Endothelial cell of umbilical vein (primary cell): ENCODE data around the gene HSPA14. TPM values are rescaled to one million over a fixed set of nuclear protein-coding genes. Genes with fewer than 3 reads are reported as not detected.

Experiments
- BruUV-seq: library from RNA; stranded (reverse); fragments of 400-500 nt; replicated peaks from 2 replicates; lab custom pipeline; 2021; lab: Mats Ljungman, UMichigan
- CTCF ChIA-PET: fragments of 300-600, 350-600 bp; sonication (Branson Sonifier 250); formaldehyde crosslinking; loops from one replicate; lab custom pipeline; 2021; ENCODE audit warnings: antibody characterized with exemption, inconsistent platforms; lab: Charles Lee
- POLR2A ChIA-PET: fragments of 300-600, 350-600 bp; sonication (Branson Sonifier 250); formaldehyde crosslinking; loops from one replicate; lab custom pipeline; 2021; ENCODE audit warnings: antibody characterized with exemption, inconsistent platforms; lab: Charles Lee
- DNase-seq: peaks from one replicate; pipeline ENCODE4 v3.0.0-alpha.2; 2011; ENCODE audit warnings: low read depth, low spot score
- FAIRE-seq: peaks from 2 replicates; lab custom pipeline; 2011; peaks lifted over from hg19 to GRCh38; lab: Jason Lieb, UNC
- H2AFZ ChIP-seq: 2 replicates; pipeline ENCODE4 v1.6.0; 2012; ENCODE audit warnings: low read depth, low read length, control low read depth, inconsistent platforms
- H3K27ac ChIP-seq: 2 replicates; pipeline ENCODE4 v1.5.1; 2011; ENCODE audit warnings: low read depth, mild to moderate bottlenecking, control low read depth, low read length, moderate library complexity; ENCODE audit not compliant: insufficient read depth
- H3K27me3 ChIP-seq, 2 experiments: 2 replicates each; pipeline versions ENCODE4 v1.6.0 to v1.6.1; 2011; ENCODE audit warnings: low read length in 2 of 2, mixed read lengths in 1 of 2; ENCODE audit not compliant: control insufficient read depth in 2 of 2, insufficient read depth in 2 of 2
- H3K36me3 ChIP-seq, 2 experiments: 2 replicates in 1 of 2; 3 replicates in 1 of 2; pipeline ENCODE4 v1.5.1; 2011; ENCODE audit warnings: low read length in 2 of 2, mild to moderate bottlenecking in 1 of 2, moderate library complexity in 1 of 2; ENCODE audit not compliant: control insufficient read depth in 2 of 2, insufficient read depth in 2 of 2; ENCODE audit errors: extremely low read depth in 1 of 2
- H3K4me1 ChIP-seq: 3 replicates; pipeline ENCODE4 v1.5.1; 2011; ENCODE audit warnings: mild to moderate bottlenecking, low read length; ENCODE audit not compliant: control insufficient read depth, insufficient read depth; ENCODE audit errors: extremely low read depth
- H3K4me2 ChIP-seq: 2 replicates; pipeline ENCODE4 v1.6.1; 2011; ENCODE audit warnings: low read length, control low read depth, mixed read lengths; ENCODE audit not compliant: insufficient read depth
- H3K4me3 ChIP-seq, 3 experiments: fragments of 200-600 bp in 1 of 3; sonication (generic), shearing (Covaris generic) in 1 of 3; replicated peaks in 1 of 3; 2 replicates each; pipeline ENCODE4 v1.5.1; 2011 to 2016; ENCODE audit warnings: control low read depth in 3 of 3, low read length in 3 of 3, mild to moderate bottlenecking in 2 of 3, inconsistent platforms in 1 of 3, low read depth in 1 of 3, moderate library complexity in 1 of 3; ENCODE audit not compliant: insufficient read depth in 1 of 3
- H3K79me2 ChIP-seq: 2 replicates; pipeline ENCODE4 v1.6.0; 2012; ENCODE audit warnings: low read length, inconsistent platforms; ENCODE audit not compliant: control insufficient read depth, insufficient read depth
- H3K9ac ChIP-seq: replicated peaks from 2 replicates; pipeline ENCODE3; 2011; ENCODE audit warnings: low read length, control low read depth; ENCODE audit not compliant: insufficient read depth; ENCODE audit errors: extremely low read depth
- H3K9me1 ChIP-seq: replicated peaks from 3 replicates; pipeline ENCODE4 v1.6.0; 2011; ENCODE audit warnings: mild to moderate bottlenecking, low read length; ENCODE audit not compliant: control insufficient read depth, insufficient read depth; ENCODE audit errors: extremely low read depth
- H3K9me3 ChIP-seq: replicated peaks from 2 replicates; pipeline ENCODE4 v1.5.1; 2012; ENCODE audit warnings: low read length, inconsistent platforms; ENCODE audit not compliant: control insufficient read depth, insufficient read depth
- H4K20me1 ChIP-seq: replicated peaks from 2 replicates; pipeline ENCODE3; 2011; ENCODE audit warnings: mild to moderate bottlenecking, low read length; ENCODE audit not compliant: control insufficient read depth, insufficient read depth; ENCODE audit errors: extremely low read depth
- EZH2 ChIP-seq: IDR thresholded peaks from 2 replicates; pipeline ENCODE4 v1.6.1; 2012; ENCODE audit warnings: borderline replicate concordance, low read depth, mild to moderate bottlenecking, moderate library complexity, low read length, inconsistent platforms; ENCODE audit not compliant: severe bottlenecking
- FOS ChIP-seq: IDR thresholded peaks from 2 replicates; pipeline ENCODE4 v1.6.1; 2011; ENCODE audit warnings: mild to moderate bottlenecking, low read length, moderate library complexity, borderline replicate concordance; ENCODE audit not compliant: insufficient read depth
- GATA2 ChIP-seq: IDR thresholded peaks from 2 replicates; pipeline ENCODE4 v1.7.0; 2011; ENCODE audit warnings: low read depth, mild to moderate bottlenecking, moderate library complexity, mixed read lengths, low read length; ENCODE audit not compliant: insufficient read length, insufficient read depth
- JUN ChIP-seq: IDR thresholded peaks from 2 replicates; pipeline ENCODE4 v1.6.1; 2011; ENCODE audit warnings: borderline replicate concordance, low read depth; ENCODE audit not compliant: insufficient read length, insufficient read depth
- MYC ChIP-seq: IDR thresholded peaks from one replicate; pipeline ENCODE4 v1.6.1; 2011; ENCODE audit warnings: mild to moderate bottlenecking, low read depth, low read length
- POLR2A ChIP-seq: IDR thresholded peaks from 2 replicates; pipeline ENCODE4 v1.6.1; 2012; ENCODE audit warnings: low read depth, mild to moderate bottlenecking, control low read depth, low read length
- POLR2AphosphoS5 ChIP-seq: IDR thresholded peaks from 2 replicates; pipeline ENCODE4 v1.6.1; 2012; ENCODE audit warnings: low read depth, mild to moderate bottlenecking, control low read depth, low read length, moderate library complexity; ENCODE audit not compliant: insufficient read depth
- dilution Hi-C: fragments of 300-500 bp; cut with MboI; formaldehyde crosslinking; loops from one replicate; pipeline ENCODE4 v1.15.0; 2019; ENCODE audit warnings: low sequenced_read_pairs; ENCODE audit not compliant: extremely low pct_ligation_motif_present
- intact Hi-C: fragments of 100-400 bp; cut with micrococcal nuclease; formaldehyde crosslinking; loops from one replicate; pipeline ENCODE4 v1.10.0; 2022
- polyA plus RNA-seq, 4 experiments: library from polyadenylated mRNA; depleted of rRNA in 3 of 4; stranded (reverse) in 3 of 4; unstranded in 1 of 4; fragments of >200 nt; gene quantifications; 2 replicates each; pipeline versions ENCODE4 v1.2.1 to v1.2.3, GENCODE V29; 2011 to 2012; ENCODE audit warnings: missing spikeins in 1 of 4
- total RNA-seq: library from RNA; stranded (reverse); gene quantifications from 2 replicates; pipeline ENCODE4 v1.2.3, GENCODE V29; 2021
- TF ChIP-seq, protein P1 (sequence below): IDR thresholded peaks from 2 replicates; pipeline ENCODE4 v1.6.1; 2011; ENCODE audit not compliant: insufficient read depth, insufficient read length
- TF ChIP-seq, protein P2 (sequence below), 2 donors: IDR thresholded peaks; 1 replicate in 1 of 2; 2 replicates in 1 of 2; pipeline ENCODE4 v1.5.1; 2011; ENCODE audit warnings: low read length in 2 of 2, mild to moderate bottlenecking in 2 of 2, moderate library complexity in 2 of 2, control low read depth in 1 of 2, inconsistent platforms in 1 of 2, low read depth in 1 of 2; ENCODE audit not compliant: insufficient read depth in 1 of 2; ENCODE audit errors: extremely low read depth in 1 of 2

The HSPA14 gene
- total and polyA plus RNA-seq, 2 donors (not counting 3 experiments of a cell fraction or from before 2014, with no cell fraction given), result 7.6 to 15.7 TPM

DNA sequence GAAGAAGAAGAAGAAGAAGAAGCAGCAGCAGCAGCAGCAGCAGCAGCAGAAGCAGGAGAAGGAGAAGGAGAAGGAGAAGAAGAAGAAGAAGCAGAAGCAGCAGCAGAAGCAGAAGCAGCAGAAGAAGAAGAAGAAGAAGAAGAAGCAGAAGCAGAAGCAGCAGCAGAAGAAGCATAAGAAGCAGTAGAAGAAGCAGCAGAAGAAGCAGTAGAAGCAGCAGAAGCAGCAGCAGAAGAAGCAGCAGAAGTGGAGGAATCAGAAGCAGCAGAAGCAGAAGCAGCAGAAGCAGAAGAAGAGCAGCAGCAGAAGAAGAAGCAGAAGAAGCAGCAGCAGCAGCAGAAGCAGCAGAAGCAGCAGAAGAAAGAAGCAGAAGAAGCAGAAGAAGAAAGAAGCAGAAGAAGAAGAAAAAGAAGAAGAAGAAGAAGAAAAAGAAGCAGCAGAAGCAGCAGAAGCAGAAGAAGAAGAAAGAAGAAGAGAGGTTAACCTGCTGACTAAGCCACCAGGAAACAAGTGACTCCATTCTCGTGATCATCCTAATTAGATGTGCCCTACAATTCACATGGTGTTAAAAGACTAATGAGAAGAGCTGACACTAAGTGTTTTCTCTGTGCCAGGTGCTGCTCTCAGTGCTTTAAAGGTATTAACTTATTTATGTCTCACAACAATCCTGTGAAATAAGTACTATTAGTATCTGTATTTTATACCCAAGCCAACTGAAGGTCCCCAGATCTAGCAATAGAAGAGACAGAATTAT, 11.9 kb upstream of the HSPA14 start:
- Histone ChIP-seq H3K4me2 (no peak overlapping the region), H3K27me3 (peaks cover 0 to 3% of the 10 kb centered on the region in 2 experiments), H3K79me2 (no peaks in the 10 kb centered on the region), H3K9ac (no peak overlapping the region), H3K9me1 (no peaks in the 10 kb centered on the region), H3K4me1 (peaks cover 7% of the 10 kb centered on the region), H3K4me3 (no peak overlapping the region), H3K27ac (no peak overlapping the region), H3K9me3 (no peaks in the 10 kb centered on the region), H2AFZ (no peak overlapping the region), H4K20me1 (no peaks in the 10 kb centered on the region), H3K36me3 (no peaks in the 10 kb centered on the region)
- intact Hi-C loops, result no loop called here
- FAIRE-seq (no peak), DNase-seq (no peak)
- dilution Hi-C loops, result no loop called here
- CTCF ChIA-PET, result interaction anchor here (0.7 to 1.5 kb wide), 2 partner anchors 11 to 230 kb away, joined by 3 to 5 read pairs; partner anchors contain the start of gene CDNF
- POLR2A ChIA-PET, result no interaction called here
- BruUV-seq, result no TSS peak
- no peak for TF ChIP-seq POLR2AphosphoS5
- TF ChIP-seq POLR2A, result no peak
- TF ChIP-seq JUN, result no peak

DNA sequence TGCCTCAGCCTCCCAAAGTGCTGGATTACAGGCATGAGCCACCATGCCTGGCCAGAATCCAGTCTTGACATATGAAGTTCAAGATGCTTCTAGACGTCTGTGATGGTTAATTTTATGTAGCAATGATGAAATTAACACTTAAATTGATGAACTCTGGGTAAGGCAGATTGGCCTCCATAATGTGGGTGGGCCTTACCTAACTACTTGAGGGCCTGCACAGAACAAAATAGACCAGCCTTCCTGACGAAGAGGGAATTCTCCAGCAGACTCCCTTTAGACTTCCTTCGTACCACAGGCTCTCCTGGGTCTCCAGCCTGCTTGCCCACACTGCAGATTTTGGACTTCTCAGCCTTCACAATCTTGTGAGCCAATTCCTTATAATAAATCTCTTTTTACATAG, 5.0 kb upstream of the HSPA14 start:
- Histone ChIP-seq H3K36me3 (no peaks in the 10 kb centered on the region), H3K9ac (no peak overlapping the region), H3K27ac (no peak overlapping the region), H4K20me1 (no peaks in the 10 kb centered on the region), H2AFZ (no peak overlapping the region), H3K79me2 (no peaks in the 10 kb centered on the region), H3K27me3 (no peaks in the 10 kb centered on the region), H3K4me2 (no peak overlapping the region), H3K4me3 (no peak overlapping the region), H3K9me1 (no peaks in the 10 kb centered on the region), H3K9me3 (no peaks in the 10 kb centered on the region), H3K4me1 (peaks cover 7% of the 10 kb centered on the region)
- ChIA-PET CTCF (interaction anchor here (0.6 kb wide), 1 partner anchor 10 kb away, joined by 3 read pairs; no protein-coding TSS in a partner anchor), POLR2A (no interaction called here)
- DNase-seq, result no peak
- TF ChIP-seq JUN (no peak), MYC (no peak), GATA2 (no peak), FOS (no peak), POLR2A (no peak), POLR2AphosphoS5 (no peak), EZH2 (no peak)
- TF ChIP-seq, protein P1, sequence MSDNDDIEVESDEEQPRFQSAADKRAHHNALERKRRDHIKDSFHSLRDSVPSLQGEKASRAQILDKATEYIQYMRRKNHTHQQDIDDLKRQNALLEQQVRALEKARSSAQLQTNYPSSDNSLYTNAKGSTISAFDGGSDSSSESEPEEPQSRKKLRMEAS, result no peak
- TF ChIP-seq, protein P2, sequence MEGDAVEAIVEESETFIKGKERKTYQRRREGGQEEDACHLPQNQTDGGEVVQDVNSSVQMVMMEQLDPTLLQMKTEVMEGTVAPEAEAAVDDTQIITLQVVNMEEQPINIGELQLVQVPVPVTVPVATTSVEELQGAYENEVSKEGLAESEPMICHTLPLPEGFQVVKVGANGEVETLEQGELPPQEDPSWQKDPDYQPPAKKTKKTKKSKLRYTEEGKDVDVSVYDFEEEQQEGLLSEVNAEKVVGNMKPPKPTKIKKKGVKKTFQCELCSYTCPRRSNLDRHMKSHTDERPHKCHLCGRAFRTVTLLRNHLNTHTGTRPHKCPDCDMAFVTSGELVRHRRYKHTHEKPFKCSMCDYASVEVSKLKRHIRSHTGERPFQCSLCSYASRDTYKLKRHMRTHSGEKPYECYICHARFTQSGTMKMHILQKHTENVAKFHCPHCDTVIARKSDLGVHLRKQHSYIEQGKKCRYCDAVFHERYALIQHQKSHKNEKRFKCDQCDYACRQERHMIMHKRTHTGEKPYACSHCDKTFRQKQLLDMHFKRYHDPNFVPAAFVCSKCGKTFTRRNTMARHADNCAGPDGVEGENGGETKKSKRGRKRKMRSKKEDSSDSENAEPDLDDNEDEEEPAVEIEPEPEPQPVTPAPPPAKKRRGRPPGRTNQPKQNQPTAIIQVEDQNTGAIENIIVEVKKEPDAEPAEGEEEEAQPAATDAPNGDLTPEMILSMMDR (IDR thresholded peaks at IDR 0.05; ENCODE audit: extremely low read depth in 1 of 2, insufficient read depth in 1 of 2, low read depth in 1 of 2, low read length in 2 of 2), result no peak
- BruUV-seq, result no TSS peak
- FAIRE-seq, result no peak
- dilution Hi-C loops (no loop called here), intact Hi-C loops (no loop called here)
